HEK293 (cell line): ENCODE results near the gene RRAS.

ENCODE experiments used
- CTCF ChIA-PET: fragments of 350-600 bp; formaldehyde crosslinking; extraction: SDS; loops from one replicate; lab custom pipeline; 2021; ENCODE audit warnings: antibody characterized with exemption; lab: Yijun Ruan, JAX
- POLR2A ChIA-PET: fragments of 300-600 bp; formaldehyde crosslinking; extraction: SDS; loops from one replicate; lab custom pipeline; 2020; ENCODE audit warnings: antibody characterized with exemption, inconsistent platforms; lab: Yijun Ruan, JAX
- H3K27ac ChIP-seq: fragments of 200-500 bp; sonication (Bioruptor generic); 2 replicates; pipeline ENCODE4 v1.5.1; 2014; ENCODE audit warnings: low read depth, low read length, control low read depth, inconsistent platforms; ENCODE audit errors: extremely low read depth
- H3K36me3 ChIP-seq, 2 experiments: fragments of 200-500 bp in 1 of 2; sonication (Bioruptor generic) in 1 of 2; 1 replicate in 1 of 2; 2 replicates in 1 of 2; pipeline ENCODE4 v1.5.1; 2014 to 2017; ENCODE audit warnings: inconsistent platforms in 2 of 2, low read length in 2 of 2; ENCODE audit not compliant: control insufficient read depth in 2 of 2, insufficient read depth in 1 of 2
- H3K4me1 ChIP-seq: fragments of 200-500 bp; sonication (Bioruptor generic); 2 replicates; pipeline ENCODE4 v1.5.1; 2014; ENCODE audit warnings: mild to moderate bottlenecking, low read length, inconsistent platforms; ENCODE audit not compliant: control insufficient read depth, insufficient read depth
- H3K4me3 ChIP-seq: 2 replicates; pipeline ENCODE4 v1.5.1; 2011; ENCODE audit warnings: low read depth, mild to moderate bottlenecking, control low read depth, low read length, moderate library complexity
- H3K9me3 ChIP-seq: fragments of 200-500 bp; sonication (Bioruptor generic); 2 replicates; pipeline ENCODE4 v1.5.1; 2014; ENCODE audit warnings: low read depth, low read length, inconsistent platforms; ENCODE audit not compliant: control insufficient read depth, insufficient read depth
- BCL11A ChIP-seq: fragments of 450-650 bp; formaldehyde crosslinking; IDR thresholded peaks from 2 replicates; pipeline ENCODE4 v1.5.1; 2016; ENCODE audit warnings: low read depth, missing biosample characterization, missing genetic modification characterization
- EGR2 ChIP-seq: fragments of 450-650 bp; formaldehyde crosslinking; IDR thresholded peaks from 2 replicates; pipeline ENCODE4 v1.5.1; 2016; ENCODE audit warnings: low read depth, missing biosample characterization, missing genetic modification characterization
- GLIS2 ChIP-seq: fragments of 450-650 bp; formaldehyde crosslinking; IDR thresholded peaks from 2 replicates; pipeline ENCODE4 v1.5.1; 2016; ENCODE audit warnings: missing biosample characterization, missing genetic modification characterization
- PATZ1 ChIP-seq: fragments of 450-650 bp; formaldehyde crosslinking; IDR thresholded peaks from 2 replicates; pipeline ENCODE4 v1.5.1; 2016; ENCODE audit warnings: missing biosample characterization, missing genetic modification characterization
- SCRT1 ChIP-seq: fragments of 450-650 bp; formaldehyde crosslinking; IDR thresholded peaks from 2 replicates; pipeline ENCODE4 v1.5.1; 2016; ENCODE audit warnings: missing biosample characterization, missing genetic modification characterization, borderline replicate concordance
- SP7 ChIP-seq: fragments of 450-650 bp; formaldehyde crosslinking; IDR thresholded peaks from 2 replicates; pipeline ENCODE4 v1.5.1; 2016; ENCODE audit warnings: missing biosample characterization, missing genetic modification characterization
- TRIM28 ChIP-seq: IDR thresholded peaks from 2 replicates; pipeline ENCODE4 v1.6.1; 2011; ENCODE audit warnings: low read length, control low read depth, borderline replicate concordance
- ZBTB11 ChIP-seq: fragments of 450-650 bp; formaldehyde crosslinking; conservative IDR thresholded peaks from 2 replicates; pipeline ENCODE4 v1.5.1; 2016; ENCODE audit warnings: low read depth, missing biosample characterization, missing genetic modification characterization
- ZEB2 ChIP-seq: fragments of 450-650 bp; formaldehyde crosslinking; IDR thresholded peaks from 2 replicates; pipeline ENCODE4 v1.5.1; 2016; ENCODE audit warnings: missing biosample characterization, missing genetic modification characterization
- ZNF157 ChIP-seq: fragments of 450-650 bp; formaldehyde crosslinking; IDR thresholded peaks from 2 replicates; pipeline ENCODE4 v1.5.1; 2016; ENCODE audit warnings: missing biosample characterization, missing genetic modification characterization
- ZNF16 ChIP-seq: fragments of 450-650 bp; formaldehyde crosslinking; IDR thresholded peaks from 2 replicates; pipeline ENCODE4 v1.5.1; 2016; ENCODE audit warnings: low read depth, missing biosample characterization, missing genetic modification characterization
- ZNF2 ChIP-seq: fragments of 450-650 bp; formaldehyde crosslinking; IDR thresholded peaks from 2 replicates; pipeline ENCODE4 v1.5.1; 2016; ENCODE audit warnings: missing biosample characterization, missing genetic modification characterization
- ZNF449 ChIP-seq: fragments of 450-650 bp; formaldehyde crosslinking; IDR thresholded peaks from 2 replicates; pipeline ENCODE4 v1.5.1; 2017; ENCODE audit warnings: missing biosample characterization, mild to moderate bottlenecking, missing genetic modification characterization, moderate library complexity
- ZNF501 ChIP-seq: fragments of 450-650 bp; formaldehyde crosslinking; IDR thresholded peaks from 2 replicates; pipeline ENCODE4 v1.5.1; 2016; ENCODE audit warnings: missing biosample characterization, missing genetic modification characterization
- ZNF518A ChIP-seq: fragments of 450-650 bp; formaldehyde crosslinking; conservative IDR thresholded peaks from 2 replicates; pipeline ENCODE4 v1.5.1; 2016; ENCODE audit warnings: low read depth, missing biosample characterization, missing genetic modification characterization
- ZNF580 ChIP-seq: fragments of 450-650 bp; formaldehyde crosslinking; IDR thresholded peaks from 2 replicates; pipeline ENCODE4 v1.5.1; 2016; ENCODE audit warnings: missing biosample characterization, missing genetic modification characterization
- ZNF600 ChIP-seq: fragments of 450-650 bp; formaldehyde crosslinking; IDR thresholded peaks from 2 replicates; pipeline ENCODE4 v1.5.1; 2016; ENCODE audit warnings: missing biosample characterization, missing genetic modification characterization
- ZNF654 ChIP-seq: fragments of 450-650 bp; formaldehyde crosslinking; IDR thresholded peaks from 2 replicates; pipeline ENCODE4 v1.5.1; 2016; ENCODE audit warnings: low read depth, missing biosample characterization, missing genetic modification characterization
- ZNF664 ChIP-seq: fragments of 450-650 bp; formaldehyde crosslinking; IDR thresholded peaks from 2 replicates; pipeline ENCODE4 v1.5.1; 2016; ENCODE audit warnings: missing biosample characterization, missing genetic modification characterization
- ZNF692 ChIP-seq: fragments of 450-650 bp; formaldehyde crosslinking; IDR thresholded peaks from 2 replicates; pipeline ENCODE4 v1.5.1; 2016; ENCODE audit warnings: missing biosample characterization, missing genetic modification characterization
- ZNF785 ChIP-seq: fragments of 450-650 bp; formaldehyde crosslinking; IDR thresholded peaks from 2 replicates; pipeline ENCODE4 v1.5.1; 2016; ENCODE audit warnings: missing biosample characterization, missing genetic modification characterization
- ZNF843 ChIP-seq: fragments of 450-650 bp; formaldehyde crosslinking; IDR thresholded peaks from 2 replicates; pipeline ENCODE4 v1.5.1; 2016; ENCODE audit warnings: missing biosample characterization, missing genetic modification characterization

The RRAS gene

GRCh38 chr19:49672131-49672919 is 32.4 kb upstream of the RRAS start:
- H3K4me1 ChIP-seq, result peaks cover 6% of the 10 kb centered on the region
- peak overlapping the region; percentile 18 for H3K4me3 ChIP-seq
- H3K36me3 ChIP-seq, result peaks cover 22 to 38% of the 10 kb centered on the region in 2 experiments
- ChIA-PET CTCF (interaction anchor here (0.5 to 4.7 kb wide), 53 partner anchors 8 to 528 kb away, joined by 3 to 59 read pairs (median 4); partner anchors contain the start of genes FUZ, RRAS and SCAF1), POLR2A (interaction anchor here (0.6 to 1.6 kb wide), 4 partner anchors 29 to 126 kb away, joined by 3 to 8 read pairs (median 4); partner anchors contain the start of gene NOSIP)
- H3K27ac ChIP-seq, result peak overlapping the region; percentile 11
- H3K9me3 ChIP-seq, result no peaks in the 10 kb centered on the region
- peak; percentile 67 for TF ChIP-seq GLIS2
- peak; percentile 89 for TF ChIP-seq ZNF580 (tag by site-specific recombination)
- no peak for TF ChIP-seq ZNF664 (tag by site-specific recombination)
- TF ChIP-seq ZNF16 (tag by site-specific recombination), result no peak
- TF ChIP-seq SP7 (tag by site-specific recombination), result peak; percentile 63
- TF ChIP-seq BCL11A (tag by site-specific recombination), result peak; percentile 80; the same call in 1 of the 2 replicates
- no peak for TF ChIP-seq ZBTB11 (tag by site-specific recombination)
- TF ChIP-seq ZNF501 (tag by site-specific recombination), result peak; percentile 84
- peak; percentile 23; the same call in 1 of the 2 replicates for TF ChIP-seq ZNF654 (tag by site-specific recombination)
- TF ChIP-seq SCRT1, result 0 out of 2 replicates have a peak, but pooled peaks have one; percentile 24
- peak; percentile 50; the same call in 1 of the 2 replicates for TF ChIP-seq ZNF843
- peak; percentile 54 for TF ChIP-seq ZEB2 (tag by site-specific recombination)
- no peak; the same call in 1 of the 2 replicates for TF ChIP-seq ZNF692
- TF ChIP-seq ZNF785, result peak; percentile 67; the same call in 1 of the 2 replicates
- peak; percentile 63; the same call in 1 of the 2 replicates for TF ChIP-seq ZNF600 (tag by site-specific recombination)
- TF ChIP-seq TRIM28, result peak; percentile 70; the same call in 1 of the 2 replicates
- no peak for TF ChIP-seq ZNF449 (tag by site-specific recombination)
- peak; percentile 63 for TF ChIP-seq EGR2 (tag by site-specific recombination)
- peak; percentile 92 for TF ChIP-seq PATZ1 (tag by site-specific recombination)
- TF ChIP-seq ZNF157 (tag by site-specific recombination), result no peak
- no peak for TF ChIP-seq ZNF518A (tag by site-specific recombination)
- peak; percentile 98 for TF ChIP-seq ZNF2
